Cardiac muscle cell (in vitro differentiated cells and primary cell): ENCODE measurements around the gene NAPB. TPM values are rescaled to one million over a fixed set of nuclear protein-coding genes. Genes with fewer than 3 reads are reported as not detected.
A peak's percentile ranks its signal among the peaks of the same experiment; 100 is the strongest.
"Not testable (repeated sequence)": the region's sequence is repeated elsewhere in the genome, so short reads cannot be mapped to it uniquely, and the experiment has no call there.

Experiments
- DNase-seq, 2 donors: peaks; one replicate each; pipeline versions ENCODE4 v3.0.0 to v3.0.0-alpha.2; 2010 to 2017; ENCODE audit warnings: low read depth in 1 of 2, low spot score in 1 of 2
- H3K27ac ChIP-seq: fragments of 200-600 bp; sonication (generic); 2 replicates; pipeline ENCODE4 v1.5.1; 2016
- H3K27me3 ChIP-seq: fragments of 200-600 bp; sonication (generic); 2 replicates; pipeline ENCODE4 v1.6.0; 2016; ENCODE audit warnings: control low read depth
- H3K36me3 ChIP-seq: fragments of 200-600 bp; sonication (generic); 2 replicates; pipeline ENCODE4 v1.5.1; 2016; ENCODE audit warnings: control low read depth
- H3K4me1 ChIP-seq: fragments of 200-600 bp; sonication (generic); 2 replicates; pipeline ENCODE4 v1.8.1; 2017; ENCODE audit warnings: low read depth, mild to moderate bottlenecking, mixed run types
- H3K4me3 ChIP-seq: fragments of 200-600 bp; sonication (generic); 2 replicates; pipeline ENCODE4 v1.5.1; 2016; ENCODE audit warnings: mild to moderate bottlenecking
- H3K9me3 ChIP-seq: fragments of 200-600 bp; sonication (generic); 2 replicates; pipeline ENCODE4 v1.5.1; 2017; ENCODE audit warnings: low read depth, mild to moderate bottlenecking, control low read depth
- polyA plus RNA-seq: library from polyadenylated mRNA; unstranded; fragments of >200 nt; fragmentation: Nextera tagmentation; extraction: Ambion mirVana; gene quantifications from 2 replicates; pipeline ENCODE4 v1.2.1, GENCODE V29; 2016
- total RNA-seq: library from RNA; depleted of rRNA; stranded (reverse); fragments of >200 nt; gene quantifications from 2 replicates; pipeline ENCODE4 v1.2.3, GENCODE V29; 2016
- TF ChIP-seq, protein P1 (sequence below): IDR thresholded peaks from 2 replicates; pipeline ENCODE4 v1.5.1; 2012; ENCODE audit warnings: low read depth, mild to moderate bottlenecking, low read length

NAPB gene
- total and polyA plus RNA-seq, 2 experiments from 2014 or later: 12.9 to 16.6 TPM

DNA sequence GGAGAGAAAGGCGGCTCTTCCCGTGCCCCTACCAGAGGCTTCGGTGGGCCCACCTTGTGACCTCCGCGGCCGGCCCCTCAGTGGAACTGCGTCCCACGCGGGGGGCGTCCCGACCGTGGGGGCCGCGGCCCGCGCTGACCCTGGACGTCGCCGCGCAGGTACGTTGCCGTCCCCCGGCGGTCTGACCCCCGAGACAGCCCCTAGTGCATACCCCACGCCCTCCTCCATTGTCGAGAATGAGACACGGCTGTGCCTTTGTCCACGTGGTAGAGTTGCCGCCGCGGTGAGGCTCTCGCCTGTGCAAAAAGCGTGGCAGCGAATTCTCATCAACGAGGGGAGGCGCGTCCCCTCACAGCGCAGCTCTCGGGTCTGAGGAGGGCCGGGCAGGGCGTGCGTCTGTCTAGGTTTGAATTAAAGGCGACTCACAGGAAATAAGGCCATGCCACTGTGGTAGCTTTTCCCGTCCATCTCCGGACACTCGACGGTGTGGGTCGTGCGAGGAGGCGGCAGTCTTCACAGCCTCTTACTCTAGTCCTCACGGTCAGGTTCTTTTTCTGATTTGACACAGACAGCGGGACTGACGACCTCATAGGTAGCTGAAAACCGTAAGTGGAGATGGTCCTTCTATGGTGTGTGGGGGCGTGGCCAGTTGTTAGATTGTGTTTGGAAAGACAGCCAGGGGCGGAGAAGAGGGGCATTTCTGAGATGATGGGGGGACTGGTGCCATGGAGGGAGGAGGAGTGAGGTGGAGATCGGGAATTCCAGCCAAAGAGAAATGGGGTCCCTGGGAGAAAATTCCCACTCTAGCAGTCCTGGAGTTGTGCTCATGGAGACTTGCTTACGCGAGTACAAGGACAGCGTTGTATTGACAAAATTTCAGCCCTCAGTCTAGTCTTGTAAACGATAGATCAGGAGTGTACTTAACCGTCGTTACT is 70.1 kb downstream of the NAPB start:
- peaks cover 8% of the 10 kb centered on the region for H3K4me1 ChIP-seq
- H3K27me3 ChIP-seq: no peaks in the 10 kb centered on the region
- H3K27ac ChIP-seq: peak overlapping the region; percentile 84
- peak overlapping the region; percentile 69 for H3K4me3 ChIP-seq
- TF ChIP-seq, protein P1, sequence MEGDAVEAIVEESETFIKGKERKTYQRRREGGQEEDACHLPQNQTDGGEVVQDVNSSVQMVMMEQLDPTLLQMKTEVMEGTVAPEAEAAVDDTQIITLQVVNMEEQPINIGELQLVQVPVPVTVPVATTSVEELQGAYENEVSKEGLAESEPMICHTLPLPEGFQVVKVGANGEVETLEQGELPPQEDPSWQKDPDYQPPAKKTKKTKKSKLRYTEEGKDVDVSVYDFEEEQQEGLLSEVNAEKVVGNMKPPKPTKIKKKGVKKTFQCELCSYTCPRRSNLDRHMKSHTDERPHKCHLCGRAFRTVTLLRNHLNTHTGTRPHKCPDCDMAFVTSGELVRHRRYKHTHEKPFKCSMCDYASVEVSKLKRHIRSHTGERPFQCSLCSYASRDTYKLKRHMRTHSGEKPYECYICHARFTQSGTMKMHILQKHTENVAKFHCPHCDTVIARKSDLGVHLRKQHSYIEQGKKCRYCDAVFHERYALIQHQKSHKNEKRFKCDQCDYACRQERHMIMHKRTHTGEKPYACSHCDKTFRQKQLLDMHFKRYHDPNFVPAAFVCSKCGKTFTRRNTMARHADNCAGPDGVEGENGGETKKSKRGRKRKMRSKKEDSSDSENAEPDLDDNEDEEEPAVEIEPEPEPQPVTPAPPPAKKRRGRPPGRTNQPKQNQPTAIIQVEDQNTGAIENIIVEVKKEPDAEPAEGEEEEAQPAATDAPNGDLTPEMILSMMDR: no peak
- H3K36me3 ChIP-seq: no peaks in the 10 kb centered on the region
- peak; percentile 38 to 73 for DNase-seq
- H3K9me3 ChIP-seq: no peaks in the 10 kb centered on the region

DNA sequence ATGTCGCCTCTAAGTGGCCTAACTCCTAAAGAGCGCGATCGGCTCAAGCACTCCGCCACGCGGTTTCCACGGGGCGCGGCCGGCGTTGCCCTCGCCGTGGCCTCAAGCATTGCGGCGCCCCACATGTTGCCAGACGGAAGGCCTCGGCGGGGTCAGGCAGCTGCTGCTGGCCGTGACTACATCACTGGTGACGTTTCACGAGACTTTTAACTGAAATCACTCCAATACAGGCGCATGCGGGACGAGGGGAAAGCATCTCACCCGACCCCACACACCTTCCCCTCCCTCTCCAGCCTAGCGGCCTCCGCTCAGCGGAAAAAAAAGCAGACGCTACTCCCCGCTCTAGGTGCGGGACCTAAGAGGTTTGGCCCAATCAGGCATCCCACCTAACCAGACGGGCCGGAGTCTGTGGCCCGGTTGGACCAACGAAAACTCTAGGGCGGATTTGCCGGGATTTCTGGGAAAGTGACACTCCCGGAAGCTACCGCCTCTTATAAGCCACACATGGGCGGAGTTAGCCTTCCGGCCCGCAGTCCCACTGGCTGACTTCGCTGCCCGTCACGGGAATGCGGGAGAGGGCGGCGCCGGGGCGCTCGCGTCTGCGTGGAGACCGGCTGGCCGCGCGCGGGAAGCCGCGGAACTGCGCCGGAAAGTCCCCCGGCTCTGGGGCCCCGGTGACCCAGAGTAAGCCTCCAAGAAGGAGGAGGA is 70.9 kb downstream of the NAPB start, which contains the start of gene NXT1:
TSS of gene NXT1 (plus strand) at position 596 of the 708 bp plus-strand sequence. CDS start 3,251 bp downstream, outside the sequence.
- Histone ChIP-seq H3K4me1 (peaks cover 8% of the 10 kb centered on the region), H3K27ac (peak within 1 kb of the TSS; percentile 95), H3K27me3 (no peaks in the 10 kb centered on the region), H3K9me3 (no peaks in the 10 kb centered on the region), H3K36me3 (no peaks in the 10 kb centered on the region), H3K4me3 (peak within 1 kb of the TSS; percentile 69)
- TF ChIP-seq, protein P1: no peak
- DNase-seq: peak; percentile 98 to 99

DNA sequence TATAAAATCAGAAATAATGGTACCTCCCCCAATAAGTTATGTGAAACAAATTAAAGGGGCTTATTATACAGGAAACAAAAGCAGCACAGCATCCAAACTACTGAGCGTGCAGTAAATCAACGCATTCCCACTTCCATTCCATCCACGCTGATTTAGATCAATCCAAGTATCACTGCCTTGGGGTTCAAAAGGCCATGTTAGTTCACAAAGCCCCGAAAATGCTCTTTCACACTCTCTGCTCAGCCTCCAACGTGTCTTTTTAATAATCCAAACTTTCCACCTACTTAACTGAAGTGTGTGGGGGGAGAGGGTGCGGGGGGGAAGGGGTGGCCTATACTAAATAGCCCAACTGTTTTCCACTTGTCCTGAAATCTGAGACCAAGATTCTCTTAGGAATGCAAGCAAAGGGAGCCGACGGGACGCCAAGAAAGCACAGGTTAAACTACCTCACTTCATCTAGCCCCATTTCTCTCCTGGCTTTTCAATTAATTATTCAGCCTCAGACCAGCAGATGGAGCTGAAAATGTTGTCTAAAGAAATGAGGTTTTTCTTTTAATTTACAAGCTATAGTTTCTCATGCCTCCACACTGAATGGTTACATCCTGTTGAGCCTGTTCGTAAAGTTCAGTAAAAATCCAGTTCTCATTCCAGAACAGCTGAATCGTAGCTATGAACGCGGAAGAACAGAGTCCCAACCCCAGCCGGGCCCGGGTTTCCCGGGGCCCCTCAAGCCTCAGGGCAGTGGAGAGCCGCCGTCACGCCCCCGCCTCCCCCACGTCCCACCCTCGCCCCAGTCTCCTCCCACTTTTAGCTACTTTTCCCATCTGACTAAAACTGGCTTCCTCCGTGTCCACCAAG is 71.7 kb downstream of the NAPB start:
- peak overlapping the region; percentile 95 for H3K27ac ChIP-seq
- peak overlapping the region; percentile 69 for H3K4me3 ChIP-seq
- no peaks in the 10 kb centered on the region for H3K36me3 ChIP-seq
- no peaks in the 10 kb centered on the region for H3K9me3 ChIP-seq
- no peaks in the 10 kb centered on the region for H3K27me3 ChIP-seq
- peaks cover 12% of the 10 kb centered on the region for H3K4me1 ChIP-seq
- TF ChIP-seq, protein P1: peak; percentile 37
- DNase-seq: peak in 1 of 2 donors; percentile 72

DNA sequence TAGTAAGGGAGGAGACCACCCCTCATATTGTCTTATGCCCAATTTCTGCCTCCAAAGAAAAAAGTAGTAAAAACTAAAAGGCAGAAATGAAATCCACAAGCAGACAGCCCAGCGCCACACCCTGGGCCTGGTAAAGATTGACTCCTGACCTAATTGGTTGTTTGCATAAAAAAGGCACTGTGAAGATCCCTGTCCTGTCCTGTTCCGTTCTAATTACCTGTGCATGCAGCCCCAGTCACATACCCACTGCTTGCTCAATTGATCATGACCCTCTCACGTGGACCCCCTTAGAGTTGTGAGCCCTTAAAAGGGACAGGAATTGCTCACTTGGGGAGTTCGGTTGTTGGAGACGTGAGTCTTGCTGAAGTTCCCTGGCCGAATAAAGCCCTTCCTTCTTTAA is 72.8 kb downstream of the NAPB start:
- not testable (repeated sequence) for H3K36me3 ChIP-seq, DNase-seq, H3K9me3 ChIP-seq, H3K4me3 ChIP-seq, H3K27me3 ChIP-seq
- Histone ChIP-seq H3K4me1 (peaks cover 19% of the 10 kb centered on the region), H3K27ac (peak overlapping the region; percentile 95)

DNA sequence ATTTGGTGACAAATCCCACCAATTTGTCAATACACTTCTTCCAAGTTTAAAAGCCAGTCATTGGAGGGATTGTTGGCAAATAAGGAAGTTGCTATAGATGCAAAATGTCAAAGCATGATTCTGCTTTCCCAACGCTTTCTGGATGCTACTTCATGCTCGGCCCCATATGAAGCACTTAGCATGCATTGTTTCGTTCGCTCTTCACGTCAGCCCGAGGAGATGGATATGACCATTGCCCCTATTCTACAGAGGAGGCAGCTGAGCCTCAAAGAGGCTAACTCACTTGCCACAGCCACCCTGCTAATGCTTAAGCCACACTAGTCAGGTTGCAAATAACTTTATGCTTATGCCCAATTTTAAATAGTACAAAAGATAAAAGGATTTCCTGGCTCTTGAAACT is 73.5 kb downstream of the NAPB start:
- Histone ChIP-seq H3K4me1 (peaks cover 19% of the 10 kb centered on the region), H3K4me3 (no peak overlapping the region), H3K36me3 (no peaks in the 10 kb centered on the region), H3K27ac (no peak overlapping the region), H3K9me3 (no peaks in the 10 kb centered on the region), H3K27me3 (no peaks in the 10 kb centered on the region)
- TF ChIP-seq, protein P1: no peak
- DNase-seq: no peak
